Measurements from ENCODE around the gene S100A10. TPM values are rescaled to one million over a fixed set of nuclear protein-coding genes. Genes with fewer than 3 reads are reported as not detected.

Gene S100A10
- total RNA-seq, 1 experiment from 2014 or later, result 2,143 TPM

- BruUV-seq (replicated peaks), result no TSS peak
- ChIA-PET POLR2A (interaction anchor here (0.8 to 3.7 kb wide), 4 partner anchors 11 to 47 kb away, joined by 4 to 80 read pairs (median 12); partner anchors contain the start of gene S100A11), CTCF (interaction anchor here (0.7 to 0.9 kb wide), 3 partner anchors 11 to 22 kb away, joined by 3 to 5 read pairs (median 3); no protein-coding TSS in a partner anchor)
- H3K4me3 ChIP-seq (ENCODE audit: low read depth, low read length), result peak overlapping the region; percentile 88
- H3K27me3 ChIP-seq (replicated peaks; ENCODE audit: control insufficient read depth, insufficient read depth, low read length), result no peaks in the 10 kb centered on the region
- no peaks in the 10 kb centered on the region for H3K27me3 Mint-ChIP-seq (ENCODE audit: insufficient read depth, unreplicated experiment)
- H3K4me1 Mint-ChIP-seq (ENCODE audit: low read depth, unreplicated experiment), result peaks cover 47% of the 10 kb centered on the region
- no peak for TF ChIP-seq CTCF (IDR thresholded peaks at IDR 0.05; ENCODE audit: insufficient read depth in 1 of 2, low read depth in 1 of 2, low read length in 1 of 2, severe bottlenecking in 1 of 2, unreplicated experiment in 1 of 2)
- peak overlapping the region; percentile 88 for H3K4me3 Mint-ChIP-seq (ENCODE audit: unreplicated experiment)
- H3K9me3 ChIP-seq, result no peaks in the 10 kb centered on the region
- DNase-seq, result peak; percentile 59 to 61
- H3K4me1 ChIP-seq, result peaks cover 57% of the 10 kb centered on the region
- peaks cover 100% of the 10 kb centered on the region for H3K36me3 Mint-ChIP-seq (ENCODE audit: insufficient read depth, unreplicated experiment)
- H3K9me3 Mint-ChIP-seq (ENCODE audit: unreplicated experiment), result no peaks in the 10 kb centered on the region
- H3K36me3 ChIP-seq (ENCODE audit: control insufficient read depth, insufficient read depth, low read length), result peaks cover 7% of the 10 kb centered on the region
- peak overlapping the region; percentile 99 for H3K27ac Mint-ChIP-seq (ENCODE audit: unreplicated experiment)
- intact Hi-C loops (cut with micrococcal nuclease; ENCODE audit: unreplicated experiment), result loop anchor here (5.0 kb wide), 1 partner anchor 793 kb away; the partner anchor contains the start of gene PIP5K1A
Observed at GRCh38 chr1:151990058-151990855, 3.4 kb downstream of the S100A10 start.

GRCh38 chr1:151989211-151989862 is 4.3 kb downstream of the S100A10 start:
- CTCF ChIA-PET, result interaction anchor here (0.9 to 1.4 kb wide), 2 partner anchors 15 to 21 kb away, joined by 5 read pairs; no protein-coding TSS in a partner anchor
- Mint-ChIP-seq H3K27ac (ENCODE audit: unreplicated experiment) (peak overlapping the region; percentile 99), H3K36me3 (ENCODE audit: insufficient read depth, unreplicated experiment) (peaks cover 100% of the 10 kb centered on the region), H3K9me3 (ENCODE audit: unreplicated experiment) (no peaks in the 10 kb centered on the region), H3K4me1 (ENCODE audit: low read depth, unreplicated experiment) (peaks cover 47% of the 10 kb centered on the region), H3K27me3 (ENCODE audit: insufficient read depth, unreplicated experiment) (no peaks in the 10 kb centered on the region), H3K4me3 (ENCODE audit: unreplicated experiment) (peak overlapping the region; percentile 88)
- TF ChIP-seq CTCF (IDR thresholded peaks at IDR 0.05; ENCODE audit: insufficient read depth in 1 of 2, low read depth in 1 of 2, low read length in 1 of 2, severe bottlenecking in 1 of 2, unreplicated experiment in 1 of 2), result no peak
- H3K4me1 ChIP-seq, result peaks cover 60% of the 10 kb centered on the region
- BruUV-seq (replicated peaks), result no TSS peak
- DNase-seq, result peak; percentile 40 to 58
- POLR2A ChIA-PET, result interaction anchor here (0.8 to 3.7 kb wide), 7 partner anchors 9 to 53 kb away, joined by 4 to 80 read pairs (median 9); partner anchors contain the start of gene S100A11
- H3K36me3 ChIP-seq (ENCODE audit: control insufficient read depth, insufficient read depth, low read length), result peaks cover 9% of the 10 kb centered on the region
- intact Hi-C loops (cut with micrococcal nuclease; ENCODE audit: unreplicated experiment), result no loop called here
- peak overlapping the region; percentile 88 for H3K4me3 ChIP-seq (ENCODE audit: low read depth, low read length)
- H3K27me3 ChIP-seq (replicated peaks; ENCODE audit: control insufficient read depth, insufficient read depth, low read length), result no peaks in the 10 kb centered on the region
- no peaks in the 10 kb centered on the region for H3K9me3 ChIP-seq

- Mint-ChIP-seq H3K4me3 (ENCODE audit: unreplicated experiment) (peak overlapping the region; percentile 88), H3K36me3 (ENCODE audit: insufficient read depth, unreplicated experiment) (peaks cover 100% of the 10 kb centered on the region), H3K27ac (ENCODE audit: unreplicated experiment) (peak overlapping the region; percentile 99), H3K27me3 (ENCODE audit: insufficient read depth, unreplicated experiment) (no peaks in the 10 kb centered on the region), H3K4me1 (ENCODE audit: low read depth, unreplicated experiment) (peaks cover 54% of the 10 kb centered on the region), H3K9me3 (ENCODE audit: unreplicated experiment) (no peaks in the 10 kb centered on the region)
- peak; percentile 83 to 88 for DNase-seq
- H3K4me1 ChIP-seq, result peaks cover 67% of the 10 kb centered on the region
- no peak overlapping the region for H3K4me3 ChIP-seq (ENCODE audit: low read depth, low read length)
- CTCF ChIA-PET, result interaction anchor here (0.6 to 1.5 kb wide), 9 partner anchors 8 to 55 kb away, joined by 3 to 18 read pairs (median 6); no protein-coding TSS in a partner anchor
- peaks cover 9% of the 10 kb centered on the region for H3K36me3 ChIP-seq (ENCODE audit: control insufficient read depth, insufficient read depth, low read length)
- no peaks in the 10 kb centered on the region for H3K9me3 ChIP-seq
- no peak for TF ChIP-seq CTCF (IDR thresholded peaks at IDR 0.05; ENCODE audit: insufficient read depth in 1 of 2, low read depth in 1 of 2, low read length in 1 of 2, severe bottlenecking in 1 of 2, unreplicated experiment in 1 of 2)
- BruUV-seq (replicated peaks), result no TSS peak
- no peaks in the 10 kb centered on the region for H3K27me3 ChIP-seq (replicated peaks; ENCODE audit: control insufficient read depth, insufficient read depth, low read length)
- POLR2A ChIA-PET, result interaction anchor here (0.5 to 3.7 kb wide), 15 partner anchors 8 to 616 kb away, joined by 3 to 80 read pairs (median 6); partner anchors contain the start of gene S100A11
- intact Hi-C loops (cut with micrococcal nuclease; ENCODE audit: unreplicated experiment), result loop anchor here (1.0 kb wide), 2 partner anchors 11 to 13 kb away; no protein-coding TSS in a partner anchor
Observed at GRCh38 chr1:151988405-151988923, 5.2 kb downstream of the S100A10 start.

All from Caco-2 (cell line).